HEK293T (cell line): ENCODE data around the gene MAPK8IP1.

ENCODE experiments used
- CTCF ChIA-PET: fragments of 350-600 bp; formaldehyde crosslinking; extraction: SDS; loops from one replicate; lab custom pipeline; 2021; ENCODE audit warnings: antibody characterized with exemption, inconsistent platforms; lab: Yijun Ruan, JAX
- POLR2A ChIA-PET: fragments of 350-600 bp; formaldehyde crosslinking; extraction: SDS; loops from one replicate; lab custom pipeline; 2020; ENCODE audit warnings: antibody characterized with exemption, inconsistent platforms; lab: Yijun Ruan, JAX
- DNase-seq: peaks from one replicate; pipeline ENCODE4 v3.0.0; 2012; ENCODE audit warnings: mixed read lengths; ENCODE audit errors: extremely low spot score
- ARNT ChIP-seq: fragments of 450-650 bp; IDR thresholded peaks from 2 replicates; pipeline ENCODE4 v1.6.1; 2017; ENCODE audit warnings: mild to moderate bottlenecking
- BHLHE40 ChIP-seq: fragments of 450-650 bp; IDR thresholded peaks from 2 replicates; pipeline ENCODE4 v1.6.1; 2016; ENCODE audit warnings: mild to moderate bottlenecking, moderate library complexity, borderline replicate concordance
- CTBP1 ChIP-seq: fragments of 450-650 bp; IDR thresholded peaks from 2 replicates; pipeline ENCODE4 v1.6.1; 2016; ENCODE audit warnings: borderline replicate concordance
- ELF4 ChIP-seq: fragments of 450-650 bp; IDR thresholded peaks from 2 replicates; pipeline ENCODE4 v1.6.1; 2017; ENCODE audit warnings: antibody characterized with exemption
- FOXA1 ChIP-seq: fragments of 450-650 bp; IDR thresholded peaks from 2 replicates; pipeline ENCODE4 v1.6.1; 2016; ENCODE audit warnings: mild to moderate bottlenecking
- FOXK2 ChIP-seq: fragments of 450-650 bp; IDR thresholded peaks from 2 replicates; pipeline ENCODE4 v1.6.1; 2016; ENCODE audit warnings: mild to moderate bottlenecking
- FOXM1 ChIP-seq: fragments of 450-650 bp; IDR thresholded peaks from 2 replicates; pipeline ENCODE4 v1.6.1; 2017; ENCODE audit warnings: mild to moderate bottlenecking, borderline replicate concordance
- HDGF ChIP-seq: fragments of 450-650 bp; IDR thresholded peaks from 2 replicates; pipeline ENCODE4 v1.6.1; 2017; ENCODE audit warnings: antibody characterized with exemption, borderline replicate concordance
- L3MBTL2 ChIP-seq: fragments of 450-650 bp; conservative IDR thresholded peaks from 2 replicates; pipeline ENCODE4 v1.6.1; 2016; ENCODE audit warnings: mild to moderate bottlenecking
- LEF1 ChIP-seq: fragments of 450-650 bp; IDR thresholded peaks from 2 replicates; pipeline ENCODE4 v1.6.1; 2017; ENCODE audit warnings: mild to moderate bottlenecking, borderline replicate concordance
- NFRKB ChIP-seq: fragments of 450-650 bp; IDR thresholded peaks from 2 replicates; pipeline ENCODE4 v1.6.1; 2016; ENCODE audit warnings: mild to moderate bottlenecking, moderate library complexity
- PKNOX1 ChIP-seq: fragments of 450-650 bp; IDR thresholded peaks from 2 replicates; pipeline ENCODE4 v1.6.1; 2016
- SP1 ChIP-seq: fragments of 450-650 bp; IDR thresholded peaks from 2 replicates; pipeline ENCODE4 v1.6.1; 2017
- SUZ12 ChIP-seq: fragments of 450-650 bp; IDR thresholded peaks from 2 replicates; pipeline ENCODE4 v1.6.1; 2016; ENCODE audit warnings: mild to moderate bottlenecking
- TARDBP ChIP-seq: fragments of 450-650 bp; IDR thresholded peaks from 2 replicates; pipeline ENCODE4 v1.6.1; 2016
- ZNF384 ChIP-seq: fragments of 450-650 bp; IDR thresholded peaks from 2 replicates; pipeline ENCODE4 v1.6.1; 2016

The MAPK8IP1 gene

GRCh38 chr11:45852018-45852711, 33.3 kb upstream of the MAPK8IP1 start:
- DNase-seq = no peak
- TF ChIP-seq NFRKB = no peak
- no peak for TF ChIP-seq TARDBP
- TF ChIP-seq LEF1 = no peak
- TF ChIP-seq ZNF384 = no peak
- TF ChIP-seq ARNT = no peak
- no peak for TF ChIP-seq PKNOX1
- no peak for TF ChIP-seq SP1
- TF ChIP-seq SUZ12 = no peak
- ChIA-PET CTCF (no interaction called here), POLR2A (no interaction called here)

DNA sequence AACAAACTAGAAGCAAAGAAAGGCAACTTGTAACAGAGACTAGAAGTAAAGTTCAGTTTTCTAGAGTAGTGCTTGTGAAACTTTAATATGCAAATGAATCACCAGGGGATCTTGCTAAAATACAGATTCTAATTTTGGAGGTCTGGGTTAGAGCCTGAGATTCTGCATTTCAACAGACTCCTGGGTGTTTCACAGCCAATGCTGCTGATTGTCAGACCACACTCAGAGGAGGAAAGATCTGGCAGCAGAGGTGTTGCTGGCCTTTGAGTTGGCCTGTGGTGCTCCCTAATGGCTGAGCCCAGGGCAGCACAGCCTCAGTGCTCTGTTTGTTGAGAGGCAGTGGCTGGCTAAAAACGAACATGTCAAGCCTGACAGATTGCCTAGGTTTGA, 32.7 kb upstream of the MAPK8IP1 start:
- no peak for TF ChIP-seq ZNF384
- no peak for TF ChIP-seq FOXK2
- no peak for TF ChIP-seq ARNT
- TF ChIP-seq TARDBP = no peak
- TF ChIP-seq NFRKB = no peak
- no peak for TF ChIP-seq CTBP1
- no peak for TF ChIP-seq SUZ12
- no peak for DNase-seq
- ChIA-PET POLR2A (no interaction called here), CTCF (no interaction called here)

DNA sequence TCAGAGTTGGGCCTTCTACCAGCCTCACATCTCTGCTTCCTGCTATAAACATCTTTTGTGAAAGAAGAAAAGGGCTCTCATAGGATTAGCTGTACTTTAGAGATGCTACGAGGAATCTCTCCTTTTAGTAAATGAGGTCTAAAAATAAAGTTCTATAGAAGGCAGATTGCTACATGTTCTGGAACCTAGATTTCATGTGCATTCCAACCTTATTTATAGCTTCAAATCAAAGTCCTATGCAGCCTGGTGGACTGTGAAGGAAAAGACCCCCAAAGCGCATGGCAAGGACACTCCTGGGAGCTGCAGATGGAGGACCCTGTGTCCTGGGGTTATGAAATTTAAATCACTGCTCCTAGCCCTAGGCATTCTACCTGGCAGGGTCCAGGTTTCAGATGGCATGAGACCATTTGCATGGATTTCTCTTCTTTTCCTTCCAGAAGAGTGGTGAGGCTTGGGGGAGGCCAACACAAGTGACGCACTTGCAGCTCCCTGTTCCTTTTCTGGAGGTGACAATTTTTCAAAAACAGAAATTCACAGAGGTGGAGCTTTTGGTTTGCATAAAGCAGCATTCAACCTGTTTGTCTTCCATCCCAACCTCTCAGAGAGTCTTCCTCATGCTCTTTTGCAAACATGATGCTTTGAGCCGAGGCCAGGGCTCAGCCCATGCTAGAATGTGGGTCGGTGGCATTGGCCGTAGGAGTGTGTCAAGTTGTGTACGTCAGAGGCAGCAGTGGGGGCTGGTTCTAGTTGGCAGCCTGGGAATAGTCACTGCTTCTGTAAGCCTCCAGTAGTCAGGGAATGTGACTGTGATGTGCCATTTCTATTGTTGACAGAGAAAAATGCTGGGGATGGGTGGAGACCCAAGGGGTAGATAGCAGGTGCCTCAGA, 31.9 kb upstream of the MAPK8IP1 start:
- no peak for TF ChIP-seq CTBP1
- TF ChIP-seq FOXK2 = no peak
- TF ChIP-seq NFRKB = no peak
- TF ChIP-seq PKNOX1 = no peak
- no peak for TF ChIP-seq FOXM1
- no peak for TF ChIP-seq ZNF384
- TF ChIP-seq ARNT = no peak
- TF ChIP-seq SP1 = no peak
- TF ChIP-seq L3MBTL2 = no peak
- no peak for TF ChIP-seq SUZ12
- TF ChIP-seq BHLHE40 = no peak
- TF ChIP-seq ELF4 = no peak
- TF ChIP-seq TARDBP = no peak
- TF ChIP-seq HDGF = no peak
- TF ChIP-seq FOXA1 = no peak
- TF ChIP-seq LEF1 = no peak
- CTCF ChIA-PET = interaction anchor here (0.6 kb wide), 1 partner anchor 82 kb away, joined by 3 read pairs; no protein-coding TSS in a partner anchor
- no peak for DNase-seq
- POLR2A ChIA-PET = no interaction called here

DNA sequence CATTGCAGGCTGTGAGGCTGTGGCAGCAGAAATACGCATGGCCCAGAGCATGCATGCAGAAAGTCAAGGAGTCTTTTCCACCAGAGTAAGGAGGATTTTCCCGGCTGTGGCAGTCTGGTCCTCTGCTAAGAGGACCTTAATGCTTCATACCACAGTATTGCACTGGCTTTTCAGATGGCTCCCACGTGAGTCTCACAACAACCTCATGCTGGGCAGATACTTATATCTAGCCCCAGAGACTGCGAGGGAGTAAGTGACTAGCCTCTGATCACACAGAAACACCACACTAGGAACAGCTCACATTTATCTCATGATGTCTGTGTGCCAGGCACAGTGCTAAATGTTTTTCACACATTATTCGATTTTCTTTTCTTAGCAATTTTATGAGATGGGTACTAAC, 30.1 kb upstream of the MAPK8IP1 start:
- DNase-seq = no peak
- ChIA-PET POLR2A (no interaction called here), CTCF (no interaction called here)
- TF ChIP-seq FOXA1 (no peak), LEF1 (no peak), ZNF384 (no peak), ELF4 (no peak), CTBP1 (no peak), FOXK2 (no peak), FOXM1 (no peak), SUZ12 (no peak), SP1 (no peak), BHLHE40 (no peak), NFRKB (no peak), ARNT (no peak), TARDBP (no peak), PKNOX1 (no peak), HDGF (no peak), L3MBTL2 (no peak)

DNA sequence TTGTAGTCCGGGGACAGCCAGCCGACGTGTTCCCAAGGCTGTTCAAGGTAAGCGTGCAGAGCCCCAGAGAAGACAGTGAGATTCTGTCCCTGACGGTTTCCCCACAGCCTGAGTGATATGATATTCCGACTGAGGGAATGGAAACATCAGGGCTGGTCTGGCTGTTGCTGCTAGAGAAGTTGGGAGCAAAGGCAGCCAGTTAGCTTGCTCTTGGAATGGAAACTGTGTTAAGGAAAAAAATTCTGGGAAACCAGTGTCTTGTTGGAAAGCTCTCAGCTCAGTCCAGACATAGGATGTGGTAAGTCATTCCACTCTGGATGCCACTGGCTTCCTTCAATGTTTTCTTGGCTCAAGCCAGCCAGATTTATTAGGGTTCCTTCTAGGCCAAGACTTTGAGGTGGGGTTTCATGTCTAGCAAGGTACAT, 29.4 kb upstream of the MAPK8IP1 start:
- DNase-seq = no peak
- TF ChIP-seq HDGF = no peak
- no peak for TF ChIP-seq ZNF384
- no peak for TF ChIP-seq NFRKB
- TF ChIP-seq SP1 = no peak
- TF ChIP-seq BHLHE40 = no peak
- no peak for TF ChIP-seq FOXK2
- no peak for TF ChIP-seq TARDBP
- TF ChIP-seq LEF1 = no peak
- ChIA-PET CTCF (no interaction called here), POLR2A (no interaction called here)

GRCh38 chr11:45857961-45858474, 27.4 kb upstream of the MAPK8IP1 start:
- TF ChIP-seq BHLHE40 = no peak
- TF ChIP-seq CTBP1 = no peak
- no peak for TF ChIP-seq L3MBTL2
- no peak for TF ChIP-seq FOXK2
- TF ChIP-seq TARDBP = no peak
- TF ChIP-seq ZNF384 = no peak
- no peak for TF ChIP-seq FOXM1
- no peak for TF ChIP-seq HDGF
- no peak for TF ChIP-seq ELF4
- TF ChIP-seq SUZ12 = no peak
- TF ChIP-seq FOXA1 = no peak
- TF ChIP-seq NFRKB = no peak
- no peak for TF ChIP-seq ARNT
- TF ChIP-seq PKNOX1 = no peak
- TF ChIP-seq SP1 = no peak
- TF ChIP-seq LEF1 = no peak
- ChIA-PET POLR2A (no interaction called here), CTCF (no interaction called here)
- DNase-seq = no peak
